Mesothelial cell of epicardium (in vitro differentiated cells): ENCODE results near the gene XPNPEP1. TPM values are rescaled to one million over a fixed set of nuclear protein-coding genes. Genes with fewer than 3 reads are reported as not detected.
"Not testable (repeated sequence)": the region's sequence is repeated elsewhere in the genome, so short reads cannot be mapped to it uniquely, and the experiment has no call there.

ENCODE experiments used
- DNase-seq, 2 experiments: peaks; one replicate each; pipeline ENCODE4 v3.0.0; 2021; ENCODE audit warnings: low spot score in 2 of 2; ENCODE audit not compliant: unreplicated experiment in 2 of 2
- H3K27ac Mint-ChIP-seq: 2 replicates; pipeline ENCODE4 v1.8.0; 2021; ENCODE audit warnings: mixed read lengths
- H3K27me3 Mint-ChIP-seq: 2 replicates; pipeline ENCODE4 v1.8.0; 2021; ENCODE audit warnings: low read depth, mixed read lengths
- H3K36me3 Mint-ChIP-seq: 2 replicates; pipeline ENCODE4 v1.8.0; 2021; ENCODE audit warnings: mixed read lengths
- H3K4me1 Mint-ChIP-seq: 2 replicates; pipeline ENCODE4 v1.8.0; 2021; ENCODE audit warnings: mixed read lengths
- H3K4me3 Mint-ChIP-seq: 2 replicates; pipeline ENCODE4 v1.8.0; 2021; ENCODE audit warnings: mild to moderate bottlenecking, moderate library complexity, mixed read lengths
- H3K9me3 Mint-ChIP-seq: 2 replicates; pipeline ENCODE4 v1.8.0; 2021; ENCODE audit warnings: mixed read lengths
- total RNA-seq: library from RNA; stranded (reverse); gene quantifications from 3 replicates; pipeline ENCODE4 v1.2.1, GENCODE V29; 2021
- TF ChIP-seq, protein P1 (sequence below): fragments of 200-600 bp; sonication (generic); IDR thresholded peaks from one replicate; pipeline ENCODE4 v1.5.0; 2021; ENCODE audit warnings: antibody characterized with exemption; ENCODE audit not compliant: unreplicated experiment

Gene XPNPEP1
- total RNA-seq, 1 donor from 2014 or later = 87.7 TPM

DNA sequence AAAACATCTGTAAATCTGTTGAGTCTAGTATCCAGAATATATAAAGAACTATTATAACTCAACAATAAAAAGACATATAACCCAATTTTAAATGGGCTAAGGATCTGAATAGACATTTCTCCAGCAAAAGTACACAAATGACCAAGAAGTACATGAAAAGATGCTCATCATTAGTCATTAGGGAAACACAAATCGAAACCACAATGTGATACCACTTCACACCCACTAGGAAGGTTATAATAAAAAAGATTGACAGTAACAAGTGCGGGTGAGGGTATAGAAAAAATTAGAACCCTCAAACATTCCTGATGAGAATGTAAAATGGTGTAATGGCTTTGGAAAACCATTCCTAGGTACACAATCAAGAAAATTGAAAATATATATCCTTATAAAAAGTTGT, 4.1 kb downstream of the XPNPEP1 start:
- TF ChIP-seq, protein P1, sequence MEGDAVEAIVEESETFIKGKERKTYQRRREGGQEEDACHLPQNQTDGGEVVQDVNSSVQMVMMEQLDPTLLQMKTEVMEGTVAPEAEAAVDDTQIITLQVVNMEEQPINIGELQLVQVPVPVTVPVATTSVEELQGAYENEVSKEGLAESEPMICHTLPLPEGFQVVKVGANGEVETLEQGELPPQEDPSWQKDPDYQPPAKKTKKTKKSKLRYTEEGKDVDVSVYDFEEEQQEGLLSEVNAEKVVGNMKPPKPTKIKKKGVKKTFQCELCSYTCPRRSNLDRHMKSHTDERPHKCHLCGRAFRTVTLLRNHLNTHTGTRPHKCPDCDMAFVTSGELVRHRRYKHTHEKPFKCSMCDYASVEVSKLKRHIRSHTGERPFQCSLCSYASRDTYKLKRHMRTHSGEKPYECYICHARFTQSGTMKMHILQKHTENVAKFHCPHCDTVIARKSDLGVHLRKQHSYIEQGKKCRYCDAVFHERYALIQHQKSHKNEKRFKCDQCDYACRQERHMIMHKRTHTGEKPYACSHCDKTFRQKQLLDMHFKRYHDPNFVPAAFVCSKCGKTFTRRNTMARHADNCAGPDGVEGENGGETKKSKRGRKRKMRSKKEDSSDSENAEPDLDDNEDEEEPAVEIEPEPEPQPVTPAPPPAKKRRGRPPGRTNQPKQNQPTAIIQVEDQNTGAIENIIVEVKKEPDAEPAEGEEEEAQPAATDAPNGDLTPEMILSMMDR = no peak
- no peak overlapping the region for H3K27ac Mint-ChIP-seq
- DNase-seq = no peak
- no peak overlapping the region for H3K4me3 Mint-ChIP-seq
- H3K36me3 Mint-ChIP-seq = peaks cover 16% of the 10 kb centered on the region
- H3K9me3 Mint-ChIP-seq = peaks cover 10% of the 10 kb centered on the region
- H3K27me3 Mint-ChIP-seq = no peaks in the 10 kb centered on the region
- H3K4me1 Mint-ChIP-seq = peaks cover 27% of the 10 kb centered on the region

DNA sequence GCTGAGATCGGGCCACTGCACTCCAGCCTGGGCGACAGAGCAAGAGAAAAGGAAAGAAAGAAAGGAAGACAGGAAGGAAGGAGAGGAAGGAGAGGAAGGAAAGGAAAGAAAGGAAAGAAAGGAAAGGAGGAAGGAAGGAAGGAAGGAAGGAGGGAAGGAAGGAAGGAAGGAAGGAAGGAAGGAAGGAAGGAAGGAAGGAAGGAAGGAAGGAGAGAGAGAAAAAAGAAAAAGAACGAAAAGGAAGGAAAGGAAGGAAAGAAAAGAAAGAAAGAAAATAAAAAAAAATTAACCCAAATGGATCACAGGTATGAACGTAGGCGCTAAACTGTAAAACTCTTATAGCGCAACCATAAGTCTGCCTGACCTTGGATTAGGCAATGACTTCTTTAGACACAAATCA, 4.6 kb downstream of the XPNPEP1 start:
- not testable (repeated sequence) for H3K4me3 Mint-ChIP-seq, H3K27me3 Mint-ChIP-seq, H3K27ac Mint-ChIP-seq, DNase-seq
- Mint-ChIP-seq H3K9me3 (peaks cover 10% of the 10 kb centered on the region), H3K36me3 (peaks cover 16% of the 10 kb centered on the region), H3K4me1 (peaks cover 22% of the 10 kb centered on the region)

DNA sequence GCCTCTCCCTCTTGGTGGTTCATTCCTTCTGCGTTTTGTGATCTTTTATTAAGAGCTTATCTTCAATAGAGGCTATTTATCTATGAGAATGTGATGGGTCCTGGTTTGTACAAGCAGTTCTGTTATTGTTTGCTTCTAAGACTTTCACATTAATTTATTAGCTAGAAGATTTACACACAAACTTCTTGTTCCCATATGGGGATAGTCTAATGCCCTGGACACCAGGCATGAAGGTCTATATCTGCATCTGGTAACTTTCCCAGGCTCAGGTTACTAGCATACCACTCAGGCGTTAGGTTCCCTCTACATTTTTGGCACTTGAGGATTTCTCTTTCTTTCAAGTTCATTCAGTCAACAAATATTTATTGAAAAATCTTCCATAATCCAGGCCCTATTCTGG, 7.7 kb downstream of the XPNPEP1 start:
- Mint-ChIP-seq H3K4me3 (no peak overlapping the region), H3K27ac (peak overlapping the region; percentile 8), H3K27me3 (no peaks in the 10 kb centered on the region), H3K4me1 (peaks cover 8% of the 10 kb centered on the region), H3K9me3 (peaks cover 10% of the 10 kb centered on the region), H3K36me3 (peaks cover 30% of the 10 kb centered on the region)
- no peak for DNase-seq
- TF ChIP-seq, protein P1 = no peak

DNA sequence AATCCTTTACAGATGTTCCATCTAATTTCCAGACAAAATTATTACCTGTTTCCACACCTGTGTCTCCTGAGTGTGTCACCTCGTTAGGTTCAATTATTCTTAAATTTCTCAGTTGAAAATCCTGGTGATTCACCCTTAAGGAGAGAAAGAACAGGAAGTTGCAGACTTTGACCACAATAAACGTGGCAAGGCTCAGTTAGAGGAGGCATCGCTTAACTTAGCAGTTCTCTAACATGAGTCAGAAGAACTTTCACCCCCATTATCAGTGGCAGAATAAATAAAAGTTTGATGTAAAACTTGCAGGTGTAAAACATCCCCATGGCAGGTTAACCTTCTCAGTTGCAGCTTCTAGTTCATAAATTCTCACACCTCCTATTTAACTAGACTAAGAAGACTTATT, 8.3 kb downstream of the XPNPEP1 start:
- H3K27me3 Mint-ChIP-seq = no peaks in the 10 kb centered on the region
- peaks cover 30% of the 10 kb centered on the region for H3K36me3 Mint-ChIP-seq
- peaks cover 10% of the 10 kb centered on the region for H3K9me3 Mint-ChIP-seq
- H3K27ac Mint-ChIP-seq = peak overlapping the region; percentile 8
- peaks cover 8% of the 10 kb centered on the region for H3K4me1 Mint-ChIP-seq
- no peak for DNase-seq
- no peak overlapping the region for H3K4me3 Mint-ChIP-seq
- TF ChIP-seq, protein P1 = no peak

DNA sequence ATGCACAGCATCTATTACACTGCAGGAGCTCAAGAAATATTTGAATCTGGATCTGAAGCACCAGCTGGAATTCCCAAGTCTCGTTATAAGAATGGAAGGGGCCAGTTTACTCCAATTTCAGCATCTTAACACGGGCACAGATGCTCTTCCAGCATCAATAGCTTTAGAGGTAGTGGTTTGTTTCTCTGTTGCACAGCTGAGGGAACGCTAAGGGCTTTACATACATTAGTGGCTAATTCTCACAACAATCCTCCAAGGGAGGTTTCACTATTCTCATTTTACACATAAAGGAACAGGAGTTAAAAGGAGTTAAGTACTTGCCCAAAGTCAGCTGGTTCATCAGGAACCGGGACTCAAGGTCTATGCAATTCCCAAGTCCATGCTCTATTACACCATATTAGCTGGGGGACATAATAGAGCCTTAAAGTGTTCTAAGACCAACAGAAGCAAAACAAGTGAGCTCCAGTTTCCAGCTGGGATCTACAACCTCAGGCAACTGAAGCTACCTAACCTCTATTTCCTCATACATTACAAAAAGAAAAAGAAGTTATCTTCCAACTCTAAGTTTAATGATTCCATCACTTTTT, 9.9 kb downstream of the XPNPEP1 start:
- Mint-ChIP-seq H3K36me3 (peaks cover 29% of the 10 kb centered on the region), H3K4me1 (peaks cover 8% of the 10 kb centered on the region), H3K27ac (no peak overlapping the region), H3K27me3 (no peaks in the 10 kb centered on the region), H3K9me3 (peaks cover 10% of the 10 kb centered on the region), H3K4me3 (no peak overlapping the region)
- TF ChIP-seq, protein P1 = no peak
- DNase-seq = no peak

DNA sequence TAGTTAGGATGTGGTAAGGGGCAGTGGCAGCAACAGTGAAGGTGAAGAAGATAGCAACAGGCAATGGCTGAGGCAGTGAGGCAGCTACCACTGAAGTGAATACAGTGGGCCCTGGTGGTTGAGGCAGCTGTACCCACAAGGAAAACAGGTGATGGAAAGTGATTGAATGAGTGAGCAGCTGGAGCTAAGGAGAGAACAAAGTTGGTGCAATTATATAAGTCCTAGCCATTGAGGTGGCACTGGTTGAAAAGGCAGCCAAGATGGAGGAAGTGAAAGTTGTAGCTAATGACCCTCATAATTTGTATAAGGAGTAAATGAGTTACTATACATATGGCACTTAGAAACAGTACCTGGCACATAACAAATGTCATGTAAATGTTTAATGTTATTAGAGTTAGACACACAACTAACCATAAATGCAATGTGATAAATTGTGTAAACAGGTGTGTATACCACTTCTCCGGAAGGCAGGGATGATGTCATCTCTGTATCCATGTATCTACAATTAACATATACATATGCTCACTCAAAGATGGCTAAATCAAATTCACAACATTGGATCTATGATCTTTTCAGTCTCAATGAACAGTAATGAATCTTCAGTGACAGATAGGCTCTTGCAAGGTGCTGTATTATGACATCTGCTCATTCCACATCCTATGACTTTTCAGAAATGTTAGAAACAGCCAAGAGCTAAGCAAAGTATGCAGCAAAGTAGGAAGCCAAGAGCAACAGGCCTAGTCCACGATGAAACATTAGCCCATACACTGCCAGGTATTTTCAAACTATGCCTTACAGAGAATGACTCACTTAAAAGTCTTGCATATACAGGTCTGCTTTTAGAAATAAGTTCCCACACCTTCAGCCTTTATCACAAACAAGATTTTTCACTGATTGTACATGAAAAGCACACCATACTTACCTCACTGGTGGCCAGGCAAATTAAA, 10.7 kb downstream of the XPNPEP1 start:
- peaks cover 33% of the 10 kb centered on the region for H3K36me3 Mint-ChIP-seq
- H3K4me1 Mint-ChIP-seq = peaks cover 8% of the 10 kb centered on the region
- H3K4me3 Mint-ChIP-seq = no peak overlapping the region
- peaks cover 10% of the 10 kb centered on the region for H3K9me3 Mint-ChIP-seq
- TF ChIP-seq, protein P1 = no peak
- no peak for DNase-seq
- H3K27ac Mint-ChIP-seq = no peak overlapping the region
- no peaks in the 10 kb centered on the region for H3K27me3 Mint-ChIP-seq
